BE2C (cell line): ENCODE results near the gene FAM111A.

ENCODE experiments used
- DNase-seq: peaks from one replicate; pipeline ENCODE4 v3.0.0-alpha.2; 2020
- H3K27me3 ChIP-seq: fragments of 250-450 bp; sonication (Bioruptor Pico); 2 replicates; pipeline ENCODE4 v1.5.1; 2020; ENCODE audit warnings: mild to moderate bottlenecking
- H3K36me3 ChIP-seq: fragments of 250-450 bp; sonication (Bioruptor Pico); 2 replicates; pipeline ENCODE4 v1.5.1; 2020; ENCODE audit warnings: mild to moderate bottlenecking
- H3K4me1 ChIP-seq: fragments of 250-450 bp; sonication (Bioruptor Pico); 2 replicates; pipeline ENCODE4 v1.5.1; 2020
- H3K4me3 ChIP-seq: 2 replicates; pipeline ENCODE4 v1.5.1; 2011; ENCODE audit warnings: low read depth, low read length
- H3K9me3 ChIP-seq: fragments of 250-450 bp; sonication (Bioruptor Pico); 2 replicates; pipeline ENCODE4 v1.5.1; 2020
- CTCF ChIP-seq: IDR thresholded peaks from 2 replicates; pipeline ENCODE4 v1.5.1; 2012; ENCODE audit warnings: mild to moderate bottlenecking, low read depth, low read length

The FAM111A gene

GRCh38 chr11:59171508-59172322 lies 29.1 kb downstream of the FAM111A start, which contains the start of gene DTX4:
Gene DTX4, plus strand, starts transcription at chr11:59172132. Its CDS starts 464 bp downstream, at chr11:59172596.
- H3K9me3 ChIP-seq = no peaks in the 10 kb centered on the region
- peaks cover 14% of the 10 kb centered on the region for H3K27me3 ChIP-seq
- TF ChIP-seq CTCF = peak; percentile 58
- peak; percentile 88 for DNase-seq
- no peaks in the 10 kb centered on the region for H3K4me1 ChIP-seq
- no peaks in the 10 kb centered on the region for H3K36me3 ChIP-seq
- H3K4me3 ChIP-seq = peak within 1 kb of the TSS; percentile 49

GRCh38 chr11:59172345-59173079 lies 29.9 kb downstream of the FAM111A start:
- H3K4me3 ChIP-seq = no peak overlapping the region; the same call in 1 of the 2 replicates
- no peaks in the 10 kb centered on the region for H3K4me1 ChIP-seq
- no peak for TF ChIP-seq CTCF
- DNase-seq = no peak
- H3K9me3 ChIP-seq = no peaks in the 10 kb centered on the region
- peaks cover 14% of the 10 kb centered on the region for H3K27me3 ChIP-seq
- H3K36me3 ChIP-seq = no peaks in the 10 kb centered on the region

GRCh38 chr11:59173080-59173963 lies 30.7 kb downstream of the FAM111A start:
- TF ChIP-seq CTCF = no peak
- peaks cover 14% of the 10 kb centered on the region for H3K27me3 ChIP-seq
- DNase-seq = no peak
- H3K9me3 ChIP-seq = no peaks in the 10 kb centered on the region
- no peaks in the 10 kb centered on the region for H3K36me3 ChIP-seq
- H3K4me1 ChIP-seq = no peaks in the 10 kb centered on the region
- H3K4me3 ChIP-seq = no peak overlapping the region

GRCh38 chr11:59173964-59174663 lies 31.5 kb downstream of the FAM111A start:
- no peak for DNase-seq
- H3K27me3 ChIP-seq = peaks cover 14% of the 10 kb centered on the region
- no peaks in the 10 kb centered on the region for H3K36me3 ChIP-seq
- TF ChIP-seq CTCF = no peak
- H3K4me3 ChIP-seq = no peak overlapping the region
- no peaks in the 10 kb centered on the region for H3K9me3 ChIP-seq
- H3K4me1 ChIP-seq = no peaks in the 10 kb centered on the region

GRCh38 chr11:59174664-59175033 lies 32.0 kb downstream of the FAM111A start:
- no peak overlapping the region for H3K4me3 ChIP-seq
- no peak for DNase-seq
- no peak for TF ChIP-seq CTCF

More at GRCh38 chr11:59174664-59175033, 32.0 kb downstream of the FAM111A start:
- Histone ChIP-seq H3K36me3 (no peaks in the 10 kb centered on the region), H3K27me3 (peaks cover 14% of the 10 kb centered on the region), H3K9me3 (no peaks in the 10 kb centered on the region), H3K4me1 (no peaks in the 10 kb centered on the region)
